WTC11 (cell line): ENCODE measurements around the gene STK26.

ENCODE experiments used
- ATF1 ChIP-seq: sonication (generic); formaldehyde crosslinking; IDR thresholded peaks from 2 replicates; pipeline ENCODE4 v1.8.1; 2023; ENCODE audit warnings: mild to moderate bottlenecking, moderate library complexity, missing genetic modification reagents
- CREB1 ChIP-seq: sonication (generic); formaldehyde crosslinking; IDR thresholded peaks from 2 replicates; pipeline ENCODE4 v1.8.0; 2023; ENCODE audit warnings: mild to moderate bottlenecking, missing genetic modification reagents
- CREM ChIP-seq: sonication (generic); formaldehyde crosslinking; IDR thresholded peaks from 2 replicates; pipeline ENCODE4 v1.8.1; 2022; ENCODE audit warnings: mild to moderate bottlenecking, missing genetic modification reagents, moderate library complexity
- ESRRA ChIP-seq: sonication (generic); formaldehyde crosslinking; IDR thresholded peaks from 2 replicates; pipeline ENCODE4 v1.8.1; 2022; ENCODE audit warnings: mild to moderate bottlenecking, missing genetic modification reagents, borderline replicate concordance
- FOXJ3 ChIP-seq: sonication (generic); formaldehyde crosslinking; IDR thresholded peaks from 2 replicates; pipeline ENCODE4 v1.9.0; 2021; ENCODE audit warnings: missing genetic modification reagents, mild to moderate bottlenecking, borderline replicate concordance
- NFE2L1 ChIP-seq: sonication (generic); formaldehyde crosslinking; IDR thresholded peaks from 2 replicates; pipeline ENCODE4 v1.8.1; 2023; ENCODE audit warnings: missing genetic modification reagents
- SP1 ChIP-seq: sonication (generic); formaldehyde crosslinking; conservative IDR thresholded peaks from 2 replicates; pipeline ENCODE4 v1.8.1; 2022; ENCODE audit warnings: missing genetic modification reagents
- ZNF121 ChIP-seq: sonication (generic); formaldehyde crosslinking; IDR thresholded peaks from 2 replicates; pipeline ENCODE4 v1.8.0; 2023; ENCODE audit warnings: missing genetic modification reagents
- ZNF396 ChIP-seq: fragments of 250-450 bp; sonication (Bioruptor Pico); IDR thresholded peaks from 2 replicates; pipeline ENCODE4 v1.8.0; 2021; ENCODE audit warnings: mild to moderate bottlenecking, moderate library complexity, borderline replicate concordance
- ZNF423 ChIP-seq: fragments of 250-450 bp; sonication (Bioruptor Pico); IDR thresholded peaks from 2 replicates; pipeline ENCODE4 v2.1.2; 2022; ENCODE audit warnings: mild to moderate bottlenecking, moderate library complexity
- TF ChIP-seq, protein P1 (sequence below): fragments of 200-600 bp; IDR thresholded peaks from 2 replicates; pipeline ENCODE4 v1.8.0; 2022; ENCODE audit warnings: antibody characterized with exemption
- TF ChIP-seq, protein P2 (sequence below): sonication (generic); formaldehyde crosslinking; IDR thresholded peaks from 2 replicates; pipeline ENCODE4 v1.8.1; 2023; ENCODE audit warnings: mild to moderate bottlenecking, missing genetic modification reagents, moderate library complexity

DNA sequence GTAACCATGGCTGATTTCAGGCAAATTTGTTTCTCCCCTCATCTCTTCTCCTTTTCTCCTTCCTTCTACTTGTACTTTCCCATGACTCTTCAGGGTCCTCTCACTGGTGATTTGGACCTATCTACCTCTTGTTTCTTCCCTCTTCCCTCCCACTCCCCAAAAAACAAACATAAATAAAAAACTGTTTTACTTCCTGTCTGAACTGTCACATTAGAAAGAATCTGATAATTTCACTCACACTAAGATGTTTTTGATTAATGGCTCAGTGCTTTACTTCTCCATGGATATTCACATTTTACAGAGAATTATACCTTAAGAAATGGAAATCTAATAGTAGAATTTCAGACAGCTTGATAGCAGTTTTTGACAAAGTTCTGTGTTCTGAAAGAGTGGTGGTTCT is 7.2 kb downstream of the STK26 start:
- TF ChIP-seq ZNF121 (no peak), ZNF396 (CRISPR knock-in tag) (no peak), NFE2L1 (CRISPR knock-in tag) (no peak), CREB1 (no peak), ATF1 (CRISPR knock-in tag) (no peak), FOXJ3 (CRISPR knock-in tag) (no peak), ESRRA (no peak), ZNF423 (CRISPR knock-in tag) (no peak), CREM (CRISPR knock-in tag) (no peak), SP1 (CRISPR knock-in tag) (no peak)
- TF ChIP-seq, protein P1, sequence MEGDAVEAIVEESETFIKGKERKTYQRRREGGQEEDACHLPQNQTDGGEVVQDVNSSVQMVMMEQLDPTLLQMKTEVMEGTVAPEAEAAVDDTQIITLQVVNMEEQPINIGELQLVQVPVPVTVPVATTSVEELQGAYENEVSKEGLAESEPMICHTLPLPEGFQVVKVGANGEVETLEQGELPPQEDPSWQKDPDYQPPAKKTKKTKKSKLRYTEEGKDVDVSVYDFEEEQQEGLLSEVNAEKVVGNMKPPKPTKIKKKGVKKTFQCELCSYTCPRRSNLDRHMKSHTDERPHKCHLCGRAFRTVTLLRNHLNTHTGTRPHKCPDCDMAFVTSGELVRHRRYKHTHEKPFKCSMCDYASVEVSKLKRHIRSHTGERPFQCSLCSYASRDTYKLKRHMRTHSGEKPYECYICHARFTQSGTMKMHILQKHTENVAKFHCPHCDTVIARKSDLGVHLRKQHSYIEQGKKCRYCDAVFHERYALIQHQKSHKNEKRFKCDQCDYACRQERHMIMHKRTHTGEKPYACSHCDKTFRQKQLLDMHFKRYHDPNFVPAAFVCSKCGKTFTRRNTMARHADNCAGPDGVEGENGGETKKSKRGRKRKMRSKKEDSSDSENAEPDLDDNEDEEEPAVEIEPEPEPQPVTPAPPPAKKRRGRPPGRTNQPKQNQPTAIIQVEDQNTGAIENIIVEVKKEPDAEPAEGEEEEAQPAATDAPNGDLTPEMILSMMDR, result no peak
- TF ChIP-seq, protein P2, sequence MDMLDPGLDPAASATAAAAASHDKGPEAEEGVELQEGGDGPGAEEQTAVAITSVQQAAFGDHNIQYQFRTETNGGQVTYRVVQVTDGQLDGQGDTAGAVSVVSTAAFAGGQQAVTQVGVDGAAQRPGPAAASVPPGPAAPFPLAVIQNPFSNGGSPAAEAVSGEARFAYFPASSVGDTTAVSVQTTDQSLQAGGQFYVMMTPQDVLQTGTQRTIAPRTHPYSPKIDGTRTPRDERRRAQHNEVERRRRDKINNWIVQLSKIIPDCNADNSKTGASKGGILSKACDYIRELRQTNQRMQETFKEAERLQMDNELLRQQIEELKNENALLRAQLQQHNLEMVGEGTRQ, result no peak
